ENCODE data around the gene YARS2. TPM values are rescaled to one million over a fixed set of nuclear protein-coding genes. Genes with fewer than 3 reads are reported as not detected.

Gene YARS2
- polyA plus RNA-seq (28.4 to 46.8 TPM (median 31.1 TPM) in 3 replicates), polyA minus RNA-seq (14.1 to 17.7 TPM (median 16.8 TPM) in 3 replicates)
- 19.2 TPM for polyA plus RNA-seq (2011; ENCODE audit: low read depth)
- 17.3 and 37.0 TPM in 2 replicates for polyA plus RNA-seq (2011; cell fraction: cytosol; rRNA removed)
- 26.0 and 29.1 TPM in 2 replicates for polyA plus RNA-seq (2011; cell fraction: nucleus; rRNA removed)
- 22.7 and 34.9 TPM in 2 replicates for polyA plus RNA-seq (2012; ENCODE audit: low replicate concordance)
- 19.4 TPM for polyA minus RNA-seq (2011; cell fraction: cytosol; rRNA and poly(A)+ RNA removed)
- polyA minus RNA-seq (2011; cell fraction: nucleus; rRNA and poly(A)+ RNA removed): 19.8 and 24.0 TPM in 2 replicates

DNA sequence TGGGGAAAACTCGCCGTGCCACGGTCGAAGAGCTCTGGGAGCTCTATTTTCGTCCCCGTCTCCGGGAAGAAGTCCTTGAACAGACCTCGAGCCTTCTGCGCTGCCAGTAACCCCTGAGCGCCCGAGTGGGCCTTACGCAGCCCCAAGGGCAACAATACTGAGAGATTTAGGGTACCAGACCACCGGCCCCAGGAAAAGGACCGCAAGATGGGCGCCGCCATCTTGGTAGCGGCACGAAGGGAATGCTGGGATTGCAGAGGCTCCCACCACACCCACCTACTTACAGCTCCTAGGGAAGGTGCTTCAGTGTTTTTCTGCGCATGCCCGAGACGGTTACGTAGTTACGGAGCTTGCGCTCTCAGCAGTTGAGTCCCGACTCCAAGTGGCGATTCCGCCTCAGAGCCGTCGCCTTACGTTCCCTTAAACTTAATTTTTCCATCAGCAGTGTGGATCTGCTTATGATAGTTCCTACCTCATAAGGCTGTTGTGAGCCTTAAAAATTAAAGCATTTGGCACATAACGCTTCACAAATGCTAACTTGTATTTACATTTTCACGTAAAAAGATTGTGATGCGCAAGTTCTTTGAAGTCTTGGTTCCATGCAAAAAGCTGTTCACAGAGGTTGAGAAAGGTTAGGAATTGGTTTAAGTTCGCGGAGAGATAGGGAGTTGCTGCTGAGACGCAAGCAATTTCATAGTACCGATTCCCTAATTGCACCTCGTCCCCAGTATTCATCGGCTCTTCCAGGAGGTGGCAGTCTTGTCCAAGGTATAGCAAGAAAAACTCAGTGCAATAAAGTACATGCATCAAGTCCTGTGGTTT is at the start of gene YARS2:
Gene YARS2, minus strand, starts transcription at position 244 of the 822 bp plus-strand sequence. Its CDS starts 23 bp downstream, at position 221.
- Histone ChIP-seq H3K9me3 (ENCODE audit: control insufficient read depth, low read depth, low read length) (no peaks in the 10 kb centered on the region), H3K36me3 (ENCODE audit: control insufficient read depth in 2 of 2, extremely low read depth in 1 of 2, insufficient read depth in 2 of 2, low read length in 2 of 2) (peaks cover 4 to 20% of the 10 kb centered on the region in 2 experiments), H3K9ac (ENCODE audit: control insufficient read depth, extremely low read depth, insufficient read depth, low read length) (peak within 1 kb of the TSS; percentile 96), H2AFZ (ENCODE audit: control insufficient read depth, low read length) (peak within 1 kb of the TSS; percentile 78), H3K79me2 (ENCODE audit: control insufficient read depth, insufficient read depth, low read length) (peaks cover 33% of the 10 kb centered on the region), H3K27ac (ENCODE audit: control insufficient read depth, insufficient read depth, low read length) (peak within 1 kb of the TSS; percentile 93), H3K4me3 (ENCODE audit: control insufficient read depth in 2 of 3, extremely low read depth in 1 of 3, insufficient read depth in 2 of 3, low read depth in 1 of 3, low read length in 3 of 3) (peak within 1 kb of the TSS; percentile 49 to 90 (median 52)), H3K4me1 (ENCODE audit: control insufficient read depth, extremely low read depth, insufficient read depth, low read length) (peaks cover 18% of the 10 kb centered on the region), H3K27me3 (ENCODE audit: control insufficient read depth, extremely low read depth, insufficient read depth, low read length) (no peaks in the 10 kb centered on the region), H3K4me2 (ENCODE audit: control insufficient read depth, extremely low read depth, insufficient read depth, low read depth, low read length) (peak within 1 kb of the TSS; percentile 61), H4K20me1 (ENCODE audit: control insufficient read depth, extremely low read depth, insufficient read depth, low read length) (no peaks in the 10 kb centered on the region), H3K9me1 (ENCODE audit: control insufficient read depth, extremely low read depth, insufficient read depth, low read length) (no peaks in the 10 kb centered on the region)
- DNase-seq (ENCODE audit: low read depth, low spot score): peak; percentile 91
- FAIRE-seq: peak; percentile 99
- TF ChIP-seq, protein P1, sequence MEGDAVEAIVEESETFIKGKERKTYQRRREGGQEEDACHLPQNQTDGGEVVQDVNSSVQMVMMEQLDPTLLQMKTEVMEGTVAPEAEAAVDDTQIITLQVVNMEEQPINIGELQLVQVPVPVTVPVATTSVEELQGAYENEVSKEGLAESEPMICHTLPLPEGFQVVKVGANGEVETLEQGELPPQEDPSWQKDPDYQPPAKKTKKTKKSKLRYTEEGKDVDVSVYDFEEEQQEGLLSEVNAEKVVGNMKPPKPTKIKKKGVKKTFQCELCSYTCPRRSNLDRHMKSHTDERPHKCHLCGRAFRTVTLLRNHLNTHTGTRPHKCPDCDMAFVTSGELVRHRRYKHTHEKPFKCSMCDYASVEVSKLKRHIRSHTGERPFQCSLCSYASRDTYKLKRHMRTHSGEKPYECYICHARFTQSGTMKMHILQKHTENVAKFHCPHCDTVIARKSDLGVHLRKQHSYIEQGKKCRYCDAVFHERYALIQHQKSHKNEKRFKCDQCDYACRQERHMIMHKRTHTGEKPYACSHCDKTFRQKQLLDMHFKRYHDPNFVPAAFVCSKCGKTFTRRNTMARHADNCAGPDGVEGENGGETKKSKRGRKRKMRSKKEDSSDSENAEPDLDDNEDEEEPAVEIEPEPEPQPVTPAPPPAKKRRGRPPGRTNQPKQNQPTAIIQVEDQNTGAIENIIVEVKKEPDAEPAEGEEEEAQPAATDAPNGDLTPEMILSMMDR (optimal IDR thresholded peaks at IDR 0.05 in 1 of 3, IDR thresholded peaks at IDR 0.05 in 1 of 3, conservative IDR thresholded peaks at IDR 0.05 in 1 of 3; ENCODE audit: extremely low read depth in 1 of 3, insufficient read depth in 2 of 3, low read length in 3 of 3): peak; percentile 55 to 88 (median 82)
- TF ChIP-seq EZH2 (IDR thresholded peaks at IDR 0.05; ENCODE audit: low read length): no peak
- dilution Hi-C loops (cut with MboI; ENCODE audit: extremely low pct_ligation_motif_present, low sequenced_read_pairs): no loop called here

GRCh38 chr12:32804301-32804700 is 48.6 kb upstream of the YARS2 start:
- peaks cover 6% of the 10 kb centered on the region for H3K79me2 ChIP-seq (ENCODE audit: control insufficient read depth, insufficient read depth, low read length)
- no peak overlapping the region for H3K4me2 ChIP-seq (ENCODE audit: control insufficient read depth, extremely low read depth, insufficient read depth, low read depth, low read length)
- no peaks in the 10 kb centered on the region for H3K9me3 ChIP-seq (ENCODE audit: control insufficient read depth, low read depth, low read length)
- no peak overlapping the region for H3K27ac ChIP-seq (ENCODE audit: control insufficient read depth, insufficient read depth, low read length)
- H3K36me3 ChIP-seq (ENCODE audit: control insufficient read depth in 2 of 2, extremely low read depth in 1 of 2, insufficient read depth in 2 of 2, low read length in 2 of 2): peaks cover 14 to 16% of the 10 kb centered on the region in 2 experiments
- TF ChIP-seq EZH2 (IDR thresholded peaks at IDR 0.05; ENCODE audit: low read length): no peak
- TF ChIP-seq, protein P1 (optimal IDR thresholded peaks at IDR 0.05 in 1 of 3, IDR thresholded peaks at IDR 0.05 in 1 of 3, conservative IDR thresholded peaks at IDR 0.05 in 1 of 3; ENCODE audit: extremely low read depth in 1 of 3, insufficient read depth in 2 of 3, low read length in 3 of 3): no peak
- H3K9ac ChIP-seq (ENCODE audit: control insufficient read depth, extremely low read depth, insufficient read depth, low read length): no peak overlapping the region
- no peaks in the 10 kb centered on the region for H4K20me1 ChIP-seq (ENCODE audit: control insufficient read depth, extremely low read depth, insufficient read depth, low read length)
- H3K27me3 ChIP-seq (ENCODE audit: control insufficient read depth, extremely low read depth, insufficient read depth, low read length): no peaks in the 10 kb centered on the region
- dilution Hi-C loops (cut with MboI; ENCODE audit: extremely low pct_ligation_motif_present, low sequenced_read_pairs): no loop called here
- no peaks in the 10 kb centered on the region for H3K4me1 ChIP-seq (ENCODE audit: control insufficient read depth, extremely low read depth, insufficient read depth, low read length)
- H3K9me1 ChIP-seq (ENCODE audit: control insufficient read depth, extremely low read depth, insufficient read depth, low read length): no peaks in the 10 kb centered on the region
- no peak overlapping the region for H2AFZ ChIP-seq (ENCODE audit: control insufficient read depth, low read length)
- peak; percentile 34 for FAIRE-seq
- no peak for DNase-seq (ENCODE audit: low read depth, low spot score)
- no peak overlapping the region for H3K4me3 ChIP-seq (ENCODE audit: control insufficient read depth in 2 of 3, extremely low read depth in 1 of 3, insufficient read depth in 2 of 3, low read depth in 1 of 3, low read length in 3 of 3)

Data from keratinocyte (primary cell).